ENCODE results near the gene MED31.

The MED31 gene

DNA sequence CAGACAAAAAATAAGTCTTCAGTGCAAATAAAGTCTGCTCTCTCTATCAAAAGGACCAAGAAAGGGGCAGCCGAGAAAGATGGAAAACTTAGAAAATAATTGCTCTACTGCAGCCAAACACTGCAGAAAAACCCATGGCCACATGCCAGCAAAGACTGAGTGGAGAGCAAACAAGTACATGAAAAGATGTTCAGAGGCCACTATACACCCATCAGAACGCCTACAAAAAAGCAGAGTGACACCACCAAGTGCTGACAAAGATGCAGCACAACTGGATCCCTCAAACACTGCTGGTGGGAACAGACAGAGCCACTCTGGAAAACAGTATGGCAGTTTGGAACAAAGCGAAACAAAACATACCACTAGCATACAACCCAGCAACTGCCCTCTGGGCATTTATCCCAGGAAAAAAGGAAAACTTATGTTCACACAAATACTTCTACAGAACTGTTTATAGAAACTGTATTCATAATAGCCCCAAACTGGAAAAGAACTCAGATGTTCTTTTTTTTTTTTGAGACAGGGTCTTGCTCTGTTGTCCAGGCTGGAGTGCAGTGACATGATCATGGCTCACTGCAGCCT lies 47.6 kb downstream of the MED31 start:
- H3K36me3 ChIP-seq (replicated peaks in 1 of 2; ENCODE audit: control insufficient read depth in 2 of 2, insufficient read depth in 2 of 2, low read length in 2 of 2): peaks cover 19 to 100% of the 10 kb centered on the region in 2 donors
- H2AFZ ChIP-seq (ENCODE audit: low read length): no peak overlapping the region
- H3K9me3 ChIP-seq (replicated peaks in 1 of 2; ENCODE audit: control insufficient read depth in 2 of 2, insufficient read depth in 1 of 2, low read depth in 1 of 2, low read length in 2 of 2): no peaks in the 10 kb centered on the region
- H3K23ac ChIP-seq (ENCODE audit: low read depth, low read length, poor library complexity): no peak overlapping the region
- H2AK5ac ChIP-seq (ENCODE audit: low read depth, low read length): no peak overlapping the region
- H4K91ac ChIP-seq (ENCODE audit: low read depth, low read length, poor library complexity): no peak overlapping the region
- no peak overlapping the region for H2BK5ac ChIP-seq (ENCODE audit: low read length)
- no peak overlapping the region for H2BK12ac ChIP-seq (ENCODE audit: low read length)
- H3K27me3 ChIP-seq (ENCODE audit: control insufficient read depth in 3 of 3, insufficient read depth in 3 of 3, low read depth in 1 of 3, low read length in 3 of 3): no peaks in the 10 kb centered on the region
- no peak overlapping the region for H3K4me3 ChIP-seq (ENCODE audit: low read length in 2 of 2)
- H3K4ac ChIP-seq (ENCODE audit: low read length): no peak overlapping the region
- H3K79me1 ChIP-seq (ENCODE audit: low read depth, low read length): no peaks in the 10 kb centered on the region
- no peak overlapping the region for H2BK15ac ChIP-seq (ENCODE audit: low read length)
- H3K27ac ChIP-seq (replicated peaks; ENCODE audit: low read length): no peak overlapping the region
- H2BK120ac ChIP-seq (ENCODE audit: low read depth, low read length): no peak overlapping the region
- H3K18ac ChIP-seq (ENCODE audit: low read length): no peak overlapping the region
- no peak overlapping the region for H3K9ac ChIP-seq (ENCODE audit: low read depth, low read length, poor library complexity)
- no peak overlapping the region for H3K14ac ChIP-seq (ENCODE audit: low read length)
- H4K8ac ChIP-seq (ENCODE audit: low read depth, low read length): no peak overlapping the region
- no CpG with 5 or more reads among the region's 3 CpGs for WGBS, 2 donors (ENCODE audit: extremely low coverage in 2 of 2, insufficient read length in 2 of 2, insufficient replicate concordance in 1 of 2)
- no peaks in the 10 kb centered on the region for H3K4me1 ChIP-seq (ENCODE audit: control insufficient read depth in 2 of 2, insufficient read depth in 1 of 2, low read depth in 1 of 2, low read length in 2 of 2)
- no peak for DNase-seq (ENCODE audit: low spot score)
- no peak overlapping the region for H3K4me2 ChIP-seq (ENCODE audit: insufficient read depth, low read length, poor library complexity, severe bottlenecking)

DNA sequence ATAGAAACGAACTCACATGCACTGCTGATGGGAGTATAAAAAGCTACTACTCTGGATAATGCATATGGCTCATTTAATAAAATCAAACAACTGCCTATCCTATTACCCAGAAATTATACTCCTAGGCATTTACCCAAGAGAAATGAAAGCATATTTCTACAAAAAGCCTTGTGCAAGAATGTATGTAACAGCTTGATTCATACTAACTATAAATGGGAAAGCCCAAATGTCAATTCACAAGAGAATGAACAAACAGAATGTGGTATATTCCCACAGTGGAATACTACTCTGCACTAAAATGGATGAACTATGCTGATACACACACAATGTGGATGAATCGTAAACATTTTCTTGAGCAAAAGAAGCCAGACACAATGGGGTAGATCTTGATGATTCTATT lies 49.3 kb downstream of the MED31 start:
- no peak overlapping the region for H3K9ac ChIP-seq (ENCODE audit: low read depth, low read length, poor library complexity)
- H3K23ac ChIP-seq (ENCODE audit: low read depth, low read length, poor library complexity): no peak overlapping the region
- H4K91ac ChIP-seq (ENCODE audit: low read depth, low read length, poor library complexity): no peak overlapping the region
- H2BK120ac ChIP-seq (ENCODE audit: low read depth, low read length): no peak overlapping the region
- no peak overlapping the region for H3K27ac ChIP-seq (replicated peaks; ENCODE audit: low read length)
- H2BK15ac ChIP-seq (ENCODE audit: low read length): no peak overlapping the region
- H2AFZ ChIP-seq (ENCODE audit: low read length): no peak overlapping the region
- no peak overlapping the region for H3K4me2 ChIP-seq (ENCODE audit: insufficient read depth, low read length, poor library complexity, severe bottlenecking)
- no peak overlapping the region for H3K4ac ChIP-seq (ENCODE audit: low read length)
- no peak overlapping the region for H3K14ac ChIP-seq (ENCODE audit: low read length)
- no CpG with 5 or more reads among the region's 2 CpGs for WGBS, 2 donors (ENCODE audit: extremely low coverage in 2 of 2, insufficient read length in 2 of 2, insufficient replicate concordance in 1 of 2)
- no peak overlapping the region for H2AK5ac ChIP-seq (ENCODE audit: low read depth, low read length)
- H3K27me3 ChIP-seq (ENCODE audit: control insufficient read depth in 3 of 3, insufficient read depth in 3 of 3, low read depth in 1 of 3, low read length in 3 of 3): no peaks in the 10 kb centered on the region
- no peaks in the 10 kb centered on the region for H3K79me1 ChIP-seq (ENCODE audit: low read depth, low read length)
- no peak overlapping the region for H3K4me3 ChIP-seq (ENCODE audit: low read length in 2 of 2)
- no peak overlapping the region for H2BK5ac ChIP-seq (ENCODE audit: low read length)
- no peak overlapping the region for H2BK12ac ChIP-seq (ENCODE audit: low read length)
- no peak for DNase-seq (ENCODE audit: low spot score)
- peaks cover 16 to 100% of the 10 kb centered on the region in 2 donors for H3K36me3 ChIP-seq (replicated peaks in 1 of 2; ENCODE audit: control insufficient read depth in 2 of 2, insufficient read depth in 2 of 2, low read length in 2 of 2)
- H3K9me3 ChIP-seq (replicated peaks in 1 of 2; ENCODE audit: control insufficient read depth in 2 of 2, insufficient read depth in 1 of 2, low read depth in 1 of 2, low read length in 2 of 2): no peaks in the 10 kb centered on the region
- H4K8ac ChIP-seq (ENCODE audit: low read depth, low read length): no peak overlapping the region
- H3K18ac ChIP-seq (ENCODE audit: low read length): no peak overlapping the region
- no peaks in the 10 kb centered on the region for H3K4me1 ChIP-seq (ENCODE audit: control insufficient read depth in 2 of 2, insufficient read depth in 1 of 2, low read depth in 1 of 2, low read length in 2 of 2)

DNA sequence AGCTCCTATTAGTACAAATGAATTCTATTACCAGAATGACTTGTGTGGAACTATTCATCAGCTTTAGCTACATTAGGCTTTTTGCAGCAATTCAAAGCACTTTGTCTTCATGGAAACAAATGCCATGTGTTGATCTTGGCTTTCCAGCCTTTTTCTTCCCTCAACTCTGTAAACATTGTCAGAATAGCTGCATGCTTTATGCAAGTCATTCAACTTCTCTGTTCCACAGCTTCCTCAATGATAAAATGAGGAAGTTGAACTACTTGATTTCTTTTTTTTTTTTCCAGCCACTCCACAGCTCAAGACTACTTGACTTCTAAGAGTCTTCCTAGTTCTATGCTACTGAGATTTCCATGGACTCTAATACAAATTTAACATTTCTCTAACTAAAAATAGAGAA lies 52.0 kb downstream of the MED31 start:
- H4K91ac ChIP-seq (ENCODE audit: low read depth, low read length, poor library complexity): no peak overlapping the region
- DNase-seq (ENCODE audit: low spot score): no peak
- H2BK12ac ChIP-seq (ENCODE audit: low read length): no peak overlapping the region

DNA sequence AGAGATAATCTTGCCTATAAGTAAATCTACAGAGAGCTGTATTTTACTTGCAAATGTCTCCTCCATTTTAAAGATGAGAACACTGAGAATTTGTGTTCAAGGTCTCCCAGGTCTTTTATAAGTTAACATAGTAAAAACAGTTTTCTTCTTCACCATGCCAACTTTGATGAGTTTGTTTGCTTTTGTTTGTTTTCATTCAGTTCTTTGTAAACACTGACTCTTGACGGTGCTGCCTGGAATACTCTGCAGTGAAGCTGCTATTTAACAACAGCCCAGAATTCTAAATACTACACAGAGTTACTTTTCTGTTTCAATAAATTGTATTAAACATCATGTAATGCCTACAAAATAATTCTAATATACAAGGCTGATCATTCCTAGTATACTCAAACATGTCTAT lies 53.7 kb downstream of the MED31 start:
- Histone ChIP-seq H2BK12ac (ENCODE audit: low read length) (no peak overlapping the region), H3K23ac (ENCODE audit: low read depth, low read length, poor library complexity) (no peak overlapping the region), H3K4me1 (ENCODE audit: control insufficient read depth in 2 of 2, insufficient read depth in 1 of 2, low read depth in 1 of 2, low read length in 2 of 2) (no peaks in the 10 kb centered on the region), H2AK5ac (ENCODE audit: low read depth, low read length) (no peak overlapping the region), H4K91ac (ENCODE audit: low read depth, low read length, poor library complexity) (no peak overlapping the region), H3K4me3 (ENCODE audit: low read length in 2 of 2) (no peak overlapping the region), H3K27ac (replicated peaks; ENCODE audit: low read length) (no peak overlapping the region), H2BK120ac (ENCODE audit: low read depth, low read length) (no peak overlapping the region), H2AFZ (ENCODE audit: low read length) (no peak overlapping the region), H3K79me1 (ENCODE audit: low read depth, low read length) (no peaks in the 10 kb centered on the region), H3K4me2 (ENCODE audit: insufficient read depth, low read length, poor library complexity, severe bottlenecking) (no peak overlapping the region), H3K36me3 (replicated peaks in 1 of 2; ENCODE audit: control insufficient read depth in 2 of 2, insufficient read depth in 2 of 2, low read length in 2 of 2) (peaks cover 11 to 100% of the 10 kb centered on the region in 2 donors), H2BK5ac (ENCODE audit: low read length) (no peak overlapping the region), H3K18ac (ENCODE audit: low read length) (no peak overlapping the region), H3K9ac (ENCODE audit: low read depth, low read length, poor library complexity) (no peak overlapping the region), H3K4ac (ENCODE audit: low read length) (no peak overlapping the region), H3K14ac (ENCODE audit: low read length) (no peak overlapping the region), H3K9me3 (replicated peaks in 1 of 2; ENCODE audit: control insufficient read depth in 2 of 2, insufficient read depth in 1 of 2, low read depth in 1 of 2, low read length in 2 of 2) (no peaks in the 10 kb centered on the region), H2BK15ac (ENCODE audit: low read length) (no peak overlapping the region), H3K27me3 (ENCODE audit: control insufficient read depth in 3 of 3, insufficient read depth in 3 of 3, low read depth in 1 of 3, low read length in 3 of 3) (no peaks in the 10 kb centered on the region), H4K8ac (ENCODE audit: low read depth, low read length) (no peak overlapping the region)
- no peak for DNase-seq (ENCODE audit: low spot score)
- WGBS, 2 donors (ENCODE audit: extremely low coverage in 2 of 2, insufficient read length in 2 of 2, insufficient replicate concordance in 1 of 2): no CpG with 5 or more reads among the region's 1 CpG

More for the DNA sequence above, 52.0 kb downstream of the MED31 start:
- no peak overlapping the region for H3K14ac ChIP-seq (ENCODE audit: low read length)
- no peak overlapping the region for H3K4me3 ChIP-seq (ENCODE audit: low read length in 2 of 2)
- no peak overlapping the region for H4K8ac ChIP-seq (ENCODE audit: low read depth, low read length)
- no peak overlapping the region for H2BK5ac ChIP-seq (ENCODE audit: low read length)
- no peak overlapping the region for H3K18ac ChIP-seq (ENCODE audit: low read length)
- H3K4ac ChIP-seq (ENCODE audit: low read length): no peak overlapping the region
- no peak overlapping the region for H3K23ac ChIP-seq (ENCODE audit: low read depth, low read length, poor library complexity)
- peaks cover 11 to 100% of the 10 kb centered on the region in 2 donors for H3K36me3 ChIP-seq (replicated peaks in 1 of 2; ENCODE audit: control insufficient read depth in 2 of 2, insufficient read depth in 2 of 2, low read length in 2 of 2)
- no peaks in the 10 kb centered on the region for H3K27me3 ChIP-seq (ENCODE audit: control insufficient read depth in 3 of 3, insufficient read depth in 3 of 3, low read depth in 1 of 3, low read length in 3 of 3)
- H3K9me3 ChIP-seq (replicated peaks in 1 of 2; ENCODE audit: control insufficient read depth in 2 of 2, insufficient read depth in 1 of 2, low read depth in 1 of 2, low read length in 2 of 2): no peaks in the 10 kb centered on the region
- H3K4me2 ChIP-seq (ENCODE audit: insufficient read depth, low read length, poor library complexity, severe bottlenecking): no peak overlapping the region
- H2AFZ ChIP-seq (ENCODE audit: low read length): no peak overlapping the region
- no peak overlapping the region for H3K27ac ChIP-seq (replicated peaks; ENCODE audit: low read length)
- no peak overlapping the region for H2BK15ac ChIP-seq (ENCODE audit: low read length)
- no peaks in the 10 kb centered on the region for H3K4me1 ChIP-seq (ENCODE audit: control insufficient read depth in 2 of 2, insufficient read depth in 1 of 2, low read depth in 1 of 2, low read length in 2 of 2)
- H3K79me1 ChIP-seq (ENCODE audit: low read depth, low read length): no peaks in the 10 kb centered on the region
- no peak overlapping the region for H2AK5ac ChIP-seq (ENCODE audit: low read depth, low read length)
- H2BK120ac ChIP-seq (ENCODE audit: low read depth, low read length): no peak overlapping the region
- no peak overlapping the region for H3K9ac ChIP-seq (ENCODE audit: low read depth, low read length, poor library complexity)
